Right cardiac atrium (tissue), 5 donors: Measurements from ENCODE around the gene DHRS13. TPM values are rescaled to one million over a fixed set of nuclear protein-coding genes. Genes with fewer than 3 reads are reported as not detected.
A peak's percentile ranks its signal among the peaks of the same experiment; 100 is the strongest.

Source experiments
- ATAC-seq, 2 donors: fragments of 200-7000 bp; cut with Tn5 transposase; one replicate each; pipeline versions ENCODE4 v1.8.0 to v1.9.1; 2020; ENCODE audit warnings: moderate library complexity in 2 of 2, mild to moderate bottlenecking in 1 of 2
- DNase-seq, 3 donors: peaks; one replicate each; pipeline ENCODE4 v3.0.0-alpha.2; 2020
- H3K27ac ChIP-seq: one replicate; pipeline ENCODE4 v1.5.1; 2013; ENCODE audit warnings: mild to moderate bottlenecking, low read length, control low read depth, moderate library complexity
- H3K27me3 ChIP-seq: one replicate; pipeline ENCODE4 v1.6.1; 2013; ENCODE audit not compliant: control insufficient read depth, insufficient read depth
- H3K4me1 ChIP-seq: one replicate; pipeline ENCODE4 v1.6.1; 2013; ENCODE audit warnings: low read length; ENCODE audit not compliant: control insufficient read depth, insufficient read depth
- H3K4me3 ChIP-seq: one replicate; pipeline ENCODE4 v1.5.1; 2013; ENCODE audit warnings: low read length, control low read depth
- H3K9me3 ChIP-seq: one replicate; pipeline ENCODE4 v1.6.1; 2013; ENCODE audit warnings: low read length; ENCODE audit not compliant: control insufficient read depth
- WGBS: extraction: QIAGEN DNeasy Blood & Tissue Kit; methylation state at CpG from one replicate; pipeline ENCODE4 v1.1.7; 2013; 5-methylcytosine and 5-hydroxymethylcytosine counted together
- intact Hi-C, 4 donors: fragments of 100-400 bp; cut with DNase I; formaldehyde crosslinking; loops; one replicate each; pipeline versions ENCODE4 v1.11.0 to v1.14.0; 2022 to 2023
- polyA plus RNA-seq: library from polyadenylated mRNA; stranded (reverse); fragments of 200-250 nt; gene quantifications from one replicate; pipeline ENCODE4 v1.2.3, GENCODE V29; 2013
- total RNA-seq, 4 donors: library from RNA; stranded (reverse); fragmentation: NEBNext Ultra II Directional; extraction: Animal tissue kit (Norgen Biotek cat#: 25700); gene quantifications; one replicate each; pipeline ENCODE4 v1.2.1, GENCODE V29; 2021
- donor health status: healthy with polysubstance abuse.
- donor health status: DM: no; HTN: yes; CAD: no.
- donor health status: DM: no; HTN: no; CAD: no.
- donor health status: DM: no; HTN: yes; CAD: no; lungs with severe emphysema.
- donor health status: DM: yes; HTN: yes; CAD: no.

DHRS13 gene
- total and polyA plus RNA-seq, 5 donors = 2.1 to 3.3 (median 2.3) TPM

DNA sequence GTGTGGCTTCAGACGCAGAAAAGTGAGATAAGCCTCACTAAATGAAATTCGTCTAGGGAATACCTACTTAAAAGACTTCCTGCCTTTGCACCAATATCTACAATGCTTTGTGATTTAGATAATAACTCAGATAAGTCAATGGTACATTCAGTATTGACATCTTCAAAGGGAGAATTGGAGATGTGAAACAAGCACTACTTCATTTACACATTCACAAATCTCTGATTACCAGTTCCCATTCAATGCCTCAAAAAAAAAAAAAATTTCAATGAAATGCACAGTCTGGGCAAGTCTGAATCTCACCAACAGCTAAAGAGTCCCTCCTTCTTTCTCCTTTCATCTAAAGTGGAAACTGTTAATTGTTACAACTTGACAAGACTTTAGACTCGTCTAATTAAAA, 44.8 kb upstream of the DHRS13 start:
- ATAC-seq (no peak), DNase-seq (no peak)
- intact Hi-C loops = loop anchor here in 1 of 4 donors (5.0 kb wide), 1 partner anchor 45 kb away; the partner anchor contains the start of gene DHRS13
- 26% methylated on average over 3 of the region's 3 CpGs for WGBS
- H3K4me3 ChIP-seq = no peak overlapping the region
- no peaks in the 10 kb centered on the region for H3K27me3 ChIP-seq
- no peaks in the 10 kb centered on the region for H3K9me3 ChIP-seq
- H3K27ac ChIP-seq = no peak overlapping the region
- H3K4me1 ChIP-seq = peaks cover 2% of the 10 kb centered on the region

DNA sequence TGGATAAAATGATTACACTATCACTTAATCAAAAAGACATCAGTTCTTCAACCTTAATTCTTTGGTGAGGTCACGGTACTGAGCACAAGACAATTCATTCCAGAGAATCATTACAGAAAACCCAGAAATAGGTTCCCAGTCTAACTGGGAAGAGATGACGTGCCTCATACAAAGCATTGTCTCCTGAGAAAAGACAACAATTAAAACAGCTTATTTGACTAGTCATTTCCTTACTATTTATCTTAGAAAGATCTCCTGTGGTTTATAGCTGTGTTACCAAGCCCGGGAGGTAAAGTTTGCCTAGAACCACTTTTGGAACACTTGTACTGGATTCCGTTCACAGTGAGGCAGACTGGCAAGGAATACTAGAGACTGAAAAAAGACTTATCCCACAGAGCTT, 43.4 kb upstream of the DHRS13 start:
- Histone ChIP-seq H3K27me3 (no peaks in the 10 kb centered on the region), H3K4me1 (peaks cover 2% of the 10 kb centered on the region), H3K27ac (no peak overlapping the region), H3K4me3 (no peak overlapping the region), H3K9me3 (no peaks in the 10 kb centered on the region)
- ATAC-seq (no peak), DNase-seq (no peak)
- 45% methylated on average over 4 of the region's 4 CpGs for WGBS
- intact Hi-C loops = loop anchor here in 1 of 4 donors (5.0 kb wide), 1 partner anchor 44 kb away; the partner anchor contains the start of gene DHRS13

DNA sequence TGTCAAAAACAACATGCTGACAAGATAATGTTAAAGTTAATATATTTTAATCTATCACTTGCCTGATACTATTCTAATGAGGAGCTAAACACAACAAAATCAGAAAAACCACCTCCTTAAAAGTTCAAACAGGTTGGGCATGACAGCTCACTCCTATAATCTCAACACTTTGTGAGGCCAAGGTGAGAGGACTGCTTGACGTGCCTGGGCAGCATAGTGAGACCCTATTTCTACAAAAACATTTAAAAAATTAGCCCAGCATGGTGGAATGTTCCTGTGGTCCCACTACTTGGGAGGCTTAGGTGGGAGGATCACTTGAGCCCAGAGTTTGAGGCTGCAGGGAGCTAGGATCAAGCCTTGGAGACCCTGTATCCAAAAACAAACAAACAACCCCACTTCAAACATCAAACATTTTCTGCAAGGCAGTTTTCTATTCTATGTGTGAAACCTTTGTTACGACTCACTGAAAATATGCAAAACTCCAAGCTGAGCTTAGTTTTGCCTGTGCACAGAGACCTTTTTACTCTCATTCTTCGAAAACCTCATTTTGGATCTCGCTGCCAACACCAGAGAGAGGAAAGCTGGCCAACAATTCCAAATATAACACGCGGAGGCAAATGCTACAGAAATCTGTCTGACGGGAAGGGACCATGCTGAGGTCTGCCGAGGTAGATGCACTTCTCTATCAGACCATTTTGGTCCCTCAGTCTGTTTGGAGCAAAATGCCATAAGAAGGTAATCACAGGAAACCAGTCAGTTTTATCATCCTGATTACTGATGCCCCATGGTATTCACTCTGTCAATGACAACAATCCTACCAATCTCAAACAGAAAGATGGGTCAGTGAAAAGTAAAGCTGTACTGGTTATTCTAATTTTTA, 42.2 kb upstream of the DHRS13 start:
- no peak for ATAC-seq
- H3K27me3 ChIP-seq = no peaks in the 10 kb centered on the region
- intact Hi-C loops = loop anchor here in 1 of 4 donors (5.0 kb wide), 1 partner anchor 43 kb away; the partner anchor contains the start of gene DHRS13
- H3K9me3 ChIP-seq = no peaks in the 10 kb centered on the region
- no peak for DNase-seq
- peaks cover 3% of the 10 kb centered on the region for H3K4me1 ChIP-seq
- 36% methylated on average over 8 of the region's 8 CpGs for WGBS
- no peak overlapping the region for H3K27ac ChIP-seq
- H3K4me3 ChIP-seq = no peak overlapping the region

DNA sequence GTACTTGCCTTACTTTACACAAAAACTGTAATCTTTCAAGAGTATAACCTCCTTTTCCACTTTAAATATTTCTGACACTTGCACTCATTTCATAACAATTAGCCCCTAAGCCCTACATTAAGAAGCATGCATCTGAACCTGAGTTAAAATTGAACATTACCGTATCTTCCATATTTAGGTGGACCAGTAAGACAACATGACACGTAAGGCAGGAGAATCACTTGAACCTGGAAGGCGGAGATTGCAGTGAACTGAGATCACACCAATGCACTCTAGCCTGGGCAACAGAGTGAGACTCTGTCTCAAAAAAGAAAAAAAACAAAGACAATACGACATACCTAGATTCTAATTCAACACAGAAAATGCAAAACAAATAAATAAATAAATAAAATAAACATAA, 41.5 kb upstream of the DHRS13 start:
- no peaks in the 10 kb centered on the region for H3K27me3 ChIP-seq
- intact Hi-C loops = no loop called here
- WGBS = 83% methylated on average over 4 of the region's 4 CpGs
- ATAC-seq (no peak), DNase-seq (no peak)
- peaks cover 4% of the 10 kb centered on the region for H3K4me1 ChIP-seq
- H3K27ac ChIP-seq = no peak overlapping the region
- no peaks in the 10 kb centered on the region for H3K9me3 ChIP-seq
- no peak overlapping the region for H3K4me3 ChIP-seq

DNA sequence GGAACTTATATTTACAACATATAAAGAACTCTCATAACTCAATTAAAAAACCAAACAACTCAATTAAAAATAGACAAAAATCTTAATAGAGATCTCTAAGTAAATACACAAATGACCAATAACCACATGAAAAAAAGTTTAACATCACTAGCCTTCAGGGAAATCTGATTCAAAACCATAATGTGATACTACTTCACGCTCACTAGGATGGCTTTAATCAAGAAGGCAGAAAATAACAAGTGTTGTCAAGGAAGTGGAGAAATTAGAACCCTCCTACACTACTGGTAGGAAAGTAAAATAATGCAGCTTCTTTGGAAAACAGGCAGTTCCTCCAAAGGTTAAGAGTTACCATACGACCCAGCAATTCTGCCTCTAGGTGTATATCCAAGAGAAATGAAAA, 40.0 kb upstream of the DHRS13 start:
- DNase-seq = no peak
- ATAC-seq = no peak
- WGBS = 85% methylated on average over 2 of the region's 2 CpGs
- peaks cover 4% of the 10 kb centered on the region for H3K4me1 ChIP-seq
- H3K9me3 ChIP-seq = no peaks in the 10 kb centered on the region
- intact Hi-C loops = no loop called here
- no peaks in the 10 kb centered on the region for H3K27me3 ChIP-seq
- H3K27ac ChIP-seq = no peak overlapping the region
- no peak overlapping the region for H3K4me3 ChIP-seq

DNA sequence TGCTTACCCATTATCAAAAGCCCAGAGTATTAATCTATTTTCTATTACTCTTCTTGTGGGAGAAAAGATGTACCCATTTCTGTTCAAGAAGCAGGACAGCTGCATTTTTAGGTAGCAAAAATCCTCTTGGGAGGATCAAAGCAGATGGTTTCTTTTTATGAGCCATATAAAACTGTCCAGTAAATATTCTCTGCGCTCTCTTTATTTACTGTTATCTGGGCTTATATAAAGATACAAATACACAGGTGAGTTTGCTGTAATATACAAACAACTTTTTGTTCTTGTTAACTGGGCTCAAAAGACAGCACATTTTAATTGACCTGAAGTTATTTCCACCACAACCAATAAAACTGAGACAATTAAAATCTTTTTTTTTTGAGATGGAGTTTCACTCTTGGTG, 38.4 kb upstream of the DHRS13 start:
- H3K27ac ChIP-seq = no peak overlapping the region
- intact Hi-C loops = no loop called here
- no peaks in the 10 kb centered on the region for H3K9me3 ChIP-seq
- H3K4me1 ChIP-seq = peaks cover 9% of the 10 kb centered on the region
- H3K4me3 ChIP-seq = no peak overlapping the region
- WGBS = 82% methylated on average over 1 of the region's 1 CpG
- no peaks in the 10 kb centered on the region for H3K27me3 ChIP-seq
- DNase-seq (no peak), ATAC-seq (no peak)

DNA sequence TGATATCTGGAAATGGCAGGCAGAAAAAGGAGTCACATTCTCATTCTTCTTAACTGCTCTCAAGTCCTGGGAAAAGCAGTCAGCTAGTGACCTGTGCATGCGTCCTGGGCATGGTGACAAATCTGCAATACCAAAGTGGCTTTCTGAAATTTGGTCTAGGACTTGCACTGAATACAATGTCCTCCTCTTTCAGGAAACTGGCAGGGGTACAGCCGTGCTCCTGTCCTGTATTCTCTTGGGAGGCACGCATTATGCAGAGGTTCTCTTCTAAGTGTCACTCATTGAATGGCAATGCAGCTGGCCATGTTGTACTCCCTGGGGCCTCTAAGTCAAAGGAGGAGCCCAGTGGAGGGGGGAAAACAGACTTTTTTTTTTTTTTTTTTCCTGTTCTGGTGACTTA, 37.8 kb upstream of the DHRS13 start:
- DNase-seq (peak in 1 of 3 donors; percentile 32), ATAC-seq (peak; percentile 55 to 68)
- WGBS = 19% methylated on average over 3 of the region's 3 CpGs
- peaks cover 14% of the 10 kb centered on the region for H3K4me1 ChIP-seq
- H3K9me3 ChIP-seq = no peaks in the 10 kb centered on the region
- intact Hi-C loops = no loop called here
- H3K27ac ChIP-seq = peak overlapping the region; percentile 6
- no peaks in the 10 kb centered on the region for H3K27me3 ChIP-seq
- H3K4me3 ChIP-seq = no peak overlapping the region

DNA sequence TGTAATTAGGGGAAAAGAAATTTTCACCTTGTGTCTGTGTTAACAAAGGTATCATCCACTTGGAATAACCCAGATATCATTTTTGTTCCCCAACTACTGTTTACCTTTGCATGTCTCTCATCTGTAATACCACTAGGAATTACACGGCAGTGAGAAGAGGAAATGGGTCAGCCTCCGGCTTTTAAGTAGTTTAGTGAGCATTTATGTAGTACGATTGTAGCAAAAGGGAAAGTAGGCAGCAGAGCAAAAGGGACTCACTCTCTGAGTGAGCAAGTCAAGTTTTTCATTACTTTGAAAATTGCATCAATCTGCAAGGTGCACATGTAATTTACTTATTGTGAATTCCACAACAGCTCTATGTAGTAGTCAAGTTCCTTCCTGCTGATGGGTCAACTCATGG, 37.3 kb upstream of the DHRS13 start:
- WGBS = 47% methylated on average over 3 of the region's 3 CpGs
- Histone ChIP-seq H3K27me3 (no peaks in the 10 kb centered on the region), H3K27ac (no peak overlapping the region), H3K4me3 (no peak overlapping the region), H3K4me1 (peaks cover 13% of the 10 kb centered on the region), H3K9me3 (no peaks in the 10 kb centered on the region)
- no peak for DNase-seq
- intact Hi-C loops = no loop called here
- no peak for ATAC-seq

DNA sequence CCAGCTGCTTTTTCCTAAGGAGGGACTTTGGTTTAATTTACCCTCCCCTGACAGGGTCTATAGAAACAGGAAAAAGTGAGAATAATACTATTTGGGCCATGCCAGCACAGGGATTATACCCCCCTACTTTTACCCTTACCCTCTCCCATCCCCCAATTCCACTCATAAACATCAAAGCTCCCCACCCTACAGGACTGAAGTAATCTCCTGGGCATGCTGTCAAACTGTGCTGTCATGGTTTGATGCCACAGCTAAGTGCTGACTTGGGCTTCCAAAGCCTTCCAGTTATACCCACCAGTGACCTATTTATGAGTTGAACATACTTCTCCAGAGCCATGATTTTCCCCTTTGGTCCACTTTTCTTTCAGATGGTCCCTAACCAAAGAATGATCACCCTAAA, 35.7 kb upstream of the DHRS13 start:
- intact Hi-C loops = no loop called here
- no peak for DNase-seq
- peak overlapping the region; percentile 70 for H3K27ac ChIP-seq
- ATAC-seq = peak; percentile 67 to 71
- no peaks in the 10 kb centered on the region for H3K27me3 ChIP-seq
- H3K4me3 ChIP-seq = no peak overlapping the region
- H3K9me3 ChIP-seq = no peaks in the 10 kb centered on the region
- peaks cover 13% of the 10 kb centered on the region for H3K4me1 ChIP-seq

DNA sequence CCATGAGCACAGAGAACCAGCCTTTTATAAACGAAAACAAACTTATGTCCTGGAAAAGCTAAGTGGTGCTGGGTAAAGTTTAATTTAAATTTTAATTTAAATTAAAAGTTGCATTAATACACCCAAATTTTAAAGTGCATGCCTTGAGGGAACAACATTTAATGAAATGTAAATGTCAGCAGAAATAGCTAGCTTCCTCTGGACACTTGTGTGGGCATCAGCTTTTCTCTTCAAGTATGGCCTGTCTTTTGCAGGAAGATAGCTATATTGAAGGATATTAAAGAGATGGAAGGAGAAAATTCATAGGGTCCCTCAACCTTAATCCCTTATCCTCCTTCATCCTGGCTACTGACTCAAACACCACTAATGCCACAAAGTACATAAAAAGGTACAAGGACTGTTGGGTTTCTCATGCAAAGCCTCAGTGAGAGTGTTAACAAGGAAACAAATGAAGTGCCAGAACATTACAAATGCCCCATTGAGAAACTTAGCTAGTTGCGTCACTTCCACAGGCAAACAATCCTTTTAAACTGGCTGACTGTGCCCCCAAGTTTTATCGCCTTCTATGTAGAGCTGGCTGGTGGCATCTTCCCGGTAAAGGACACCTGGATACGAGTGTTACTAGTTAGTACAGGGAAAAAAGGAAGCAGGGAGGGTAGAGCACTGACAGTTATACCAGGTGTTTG, 34.3 kb upstream of the DHRS13 start:
- Histone ChIP-seq H3K27me3 (no peaks in the 10 kb centered on the region), H3K4me1 (peaks cover 14% of the 10 kb centered on the region), H3K4me3 (no peak overlapping the region), H3K9me3 (no peaks in the 10 kb centered on the region), H3K27ac (peak overlapping the region; percentile 66)
- ATAC-seq (peak; percentile 51 to 52), DNase-seq (no peak)
- 64% methylated on average over 5 of the region's 5 CpGs for WGBS
- intact Hi-C loops = no loop called here

DNA sequence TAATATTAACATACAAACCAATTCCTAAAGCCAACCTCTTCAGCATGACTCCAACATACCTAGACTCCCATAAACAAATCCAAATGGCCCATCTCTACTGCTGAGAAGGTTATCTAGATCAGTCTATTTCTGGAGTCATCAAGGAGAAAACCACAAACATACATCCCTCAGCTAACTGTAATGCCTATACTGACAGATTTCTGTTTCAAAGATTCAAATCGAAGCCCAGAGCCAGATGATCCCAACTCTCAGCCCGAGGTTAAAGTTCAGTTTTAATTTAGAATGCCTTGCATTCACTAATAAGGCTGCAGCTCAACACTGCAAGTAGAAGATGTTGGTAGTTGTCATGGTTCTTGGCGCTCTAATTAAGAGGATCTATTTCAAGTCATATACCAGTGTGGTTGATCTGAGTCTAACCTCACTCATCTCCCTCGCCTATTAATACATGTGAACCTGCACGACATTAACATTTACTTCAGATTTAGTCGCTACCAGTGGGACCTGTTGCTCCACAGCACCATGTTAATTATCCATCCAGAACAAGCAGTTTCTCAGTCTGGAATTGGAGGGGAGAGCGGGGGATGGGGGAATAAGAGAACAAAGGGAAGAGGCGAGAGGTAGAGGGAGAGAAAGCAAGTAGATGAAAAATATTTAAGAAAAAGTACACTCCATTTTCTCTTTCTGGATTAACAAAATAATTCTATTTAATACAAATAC, 33.0 kb upstream of the DHRS13 start:
- H3K27ac ChIP-seq = peak overlapping the region; percentile 22
- peaks cover 14% of the 10 kb centered on the region for H3K4me1 ChIP-seq
- H3K9me3 ChIP-seq = no peaks in the 10 kb centered on the region
- 85% methylated on average over 8 of the region's 8 CpGs for WGBS
- intact Hi-C loops = no loop called here
- no peak overlapping the region for H3K4me3 ChIP-seq
- no peaks in the 10 kb centered on the region for H3K27me3 ChIP-seq
- no peak for ATAC-seq
- no peak for DNase-seq
